ENCODE measurements around the gene PLEKHJ1. TPM values are rescaled to one million over a fixed set of nuclear protein-coding genes. Genes with fewer than 3 reads are reported as not detected.

Gene PLEKHJ1
- total RNA-seq, 1 experiment from 2014 or later, result 119 TPM

DNA sequence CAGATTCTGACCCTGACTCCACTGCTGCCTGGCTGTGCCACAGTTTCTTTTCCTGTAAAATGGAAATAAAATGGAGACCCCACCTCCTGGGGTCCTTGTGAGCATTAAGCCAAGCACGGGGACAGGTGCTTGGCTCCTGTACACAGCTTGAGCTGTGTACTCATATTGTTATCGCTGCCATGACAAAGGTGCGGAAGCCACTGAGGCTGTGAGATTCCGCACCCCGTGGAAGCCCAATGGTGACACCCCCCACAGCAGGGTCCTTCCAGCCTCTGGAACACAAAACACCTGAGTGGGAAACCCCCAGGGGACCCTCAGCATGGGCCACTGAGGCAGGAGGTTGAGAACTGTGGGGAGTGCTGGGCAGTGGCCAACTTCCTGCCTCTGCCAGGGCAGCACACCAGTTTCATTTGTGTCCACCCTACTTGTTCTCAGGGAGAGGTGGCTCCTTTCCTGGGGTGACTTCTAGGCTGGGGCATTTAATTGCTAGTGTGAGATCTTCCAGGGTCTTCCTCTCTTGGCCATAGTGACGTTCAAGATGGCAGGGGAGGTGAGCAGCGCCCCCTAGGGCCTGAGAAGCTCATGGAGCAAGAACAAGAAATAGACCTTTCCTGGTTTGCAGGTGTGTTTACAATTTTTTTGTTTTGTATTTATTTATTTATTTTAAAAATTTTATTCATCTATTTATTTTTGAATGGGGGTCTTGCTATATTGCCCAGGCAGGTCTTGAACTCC lies 25.5 kb upstream of the PLEKHJ1 start:
- no TSS peak for BruUV-seq (replicated peaks)
- no peak for DNase-seq
- ChIA-PET CTCF (no interaction called here), POLR2A (no interaction called here)
- Mint-ChIP-seq H3K4me1 (ENCODE audit: low read depth, unreplicated experiment) (no peaks in the 10 kb centered on the region), H3K27ac (ENCODE audit: unreplicated experiment) (no peak overlapping the region), H3K9me3 (ENCODE audit: unreplicated experiment) (no peaks in the 10 kb centered on the region), H3K4me3 (ENCODE audit: unreplicated experiment) (no peak overlapping the region), H3K27me3 (ENCODE audit: insufficient read depth, unreplicated experiment) (no peaks in the 10 kb centered on the region), H3K36me3 (ENCODE audit: insufficient read depth, unreplicated experiment) (no peaks in the 10 kb centered on the region)
- peak; percentile 7 to 40 for TF ChIP-seq CTCF (IDR thresholded peaks at IDR 0.05; ENCODE audit: insufficient read depth in 1 of 2, low read depth in 1 of 2, low read length in 1 of 2, severe bottlenecking in 1 of 2, unreplicated experiment in 1 of 2)
- Histone ChIP-seq H3K27me3 (replicated peaks; ENCODE audit: control insufficient read depth, insufficient read depth, low read length) (no peaks in the 10 kb centered on the region), H3K9me3 (no peaks in the 10 kb centered on the region), H3K36me3 (ENCODE audit: control insufficient read depth, insufficient read depth, low read length) (no peaks in the 10 kb centered on the region), H3K4me1 (no peaks in the 10 kb centered on the region), H3K4me3 (ENCODE audit: low read depth, low read length) (no peak overlapping the region)
- intact Hi-C loops (cut with micrococcal nuclease; ENCODE audit: unreplicated experiment), result no loop called here

DNA sequence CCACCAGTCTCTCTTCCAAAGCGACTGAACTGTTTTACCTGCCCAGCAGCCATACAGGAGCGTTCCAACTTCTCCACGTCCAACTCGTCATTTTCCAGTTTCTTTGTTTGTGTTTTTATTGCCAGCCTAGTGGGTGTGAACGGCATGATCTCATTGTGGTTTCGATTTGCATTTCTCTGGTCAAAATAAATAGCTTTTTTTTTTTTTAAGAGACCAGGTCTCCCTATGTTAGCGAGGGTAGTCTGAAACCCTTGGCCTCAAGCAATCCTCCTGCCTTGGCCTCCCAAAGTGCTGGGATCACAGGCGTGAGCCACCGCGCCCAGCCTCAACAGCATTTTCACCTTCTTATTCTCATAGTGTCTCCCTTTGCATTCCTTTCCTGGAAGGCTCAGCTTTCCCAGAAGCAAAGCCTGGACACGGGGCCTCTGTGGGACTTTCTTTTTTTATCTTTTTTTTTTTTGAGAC lies 24.2 kb upstream of the PLEKHJ1 start:
- H3K36me3 ChIP-seq (ENCODE audit: control insufficient read depth, insufficient read depth, low read length), result no peaks in the 10 kb centered on the region
- Mint-ChIP-seq H3K27me3 (ENCODE audit: insufficient read depth, unreplicated experiment) (no peaks in the 10 kb centered on the region), H3K27ac (ENCODE audit: unreplicated experiment) (no peak overlapping the region), H3K36me3 (ENCODE audit: insufficient read depth, unreplicated experiment) (no peaks in the 10 kb centered on the region), H3K4me1 (ENCODE audit: low read depth, unreplicated experiment) (no peaks in the 10 kb centered on the region), H3K4me3 (ENCODE audit: unreplicated experiment) (no peak overlapping the region), H3K9me3 (ENCODE audit: unreplicated experiment) (no peaks in the 10 kb centered on the region)
- ChIA-PET CTCF (no interaction called here), POLR2A (no interaction called here)
- H3K4me1 ChIP-seq, result no peaks in the 10 kb centered on the region
- TF ChIP-seq CTCF (IDR thresholded peaks at IDR 0.05; ENCODE audit: insufficient read depth in 1 of 2, low read depth in 1 of 2, low read length in 1 of 2, severe bottlenecking in 1 of 2, unreplicated experiment in 1 of 2), result no peak
- H3K9me3 ChIP-seq, result no peaks in the 10 kb centered on the region
- no peak for DNase-seq
- H3K27me3 ChIP-seq (replicated peaks; ENCODE audit: control insufficient read depth, insufficient read depth, low read length), result no peaks in the 10 kb centered on the region
- no TSS peak for BruUV-seq (replicated peaks)
- intact Hi-C loops (cut with micrococcal nuclease; ENCODE audit: unreplicated experiment), result no loop called here
- H3K4me3 ChIP-seq (ENCODE audit: low read depth, low read length), result no peak overlapping the region

GRCh38 chr19:2259336-2259735 lies 23.2 kb upstream of the PLEKHJ1 start:
- Mint-ChIP-seq H3K27me3 (ENCODE audit: insufficient read depth, unreplicated experiment) (no peaks in the 10 kb centered on the region), H3K4me3 (ENCODE audit: unreplicated experiment) (no peak overlapping the region), H3K4me1 (ENCODE audit: low read depth, unreplicated experiment) (no peaks in the 10 kb centered on the region), H3K27ac (ENCODE audit: unreplicated experiment) (no peak overlapping the region), H3K9me3 (ENCODE audit: unreplicated experiment) (no peaks in the 10 kb centered on the region), H3K36me3 (ENCODE audit: insufficient read depth, unreplicated experiment) (peaks cover under 1% of the 10 kb centered on the region)
- POLR2A ChIA-PET, result no interaction called here
- no peaks in the 10 kb centered on the region for H3K9me3 ChIP-seq
- CTCF ChIA-PET, result no interaction called here
- H3K27me3 ChIP-seq (replicated peaks; ENCODE audit: control insufficient read depth, insufficient read depth, low read length), result no peaks in the 10 kb centered on the region
- no peak overlapping the region for H3K4me3 ChIP-seq (ENCODE audit: low read depth, low read length)
- DNase-seq, result no peak
- no peaks in the 10 kb centered on the region for H3K4me1 ChIP-seq
- no peaks in the 10 kb centered on the region for H3K36me3 ChIP-seq (ENCODE audit: control insufficient read depth, insufficient read depth, low read length)
- BruUV-seq (replicated peaks), result no TSS peak
- intact Hi-C loops (cut with micrococcal nuclease; ENCODE audit: unreplicated experiment), result no loop called here
- no peak for TF ChIP-seq CTCF (IDR thresholded peaks at IDR 0.05; ENCODE audit: insufficient read depth in 1 of 2, low read depth in 1 of 2, low read length in 1 of 2, severe bottlenecking in 1 of 2, unreplicated experiment in 1 of 2)

Measured in Caco-2 (cell line).